SHP77 (cell line): ENCODE measurements around the gene TNFRSF18.
"Not testable (repeated sequence)": the region's sequence is repeated elsewhere in the genome, so short reads cannot be mapped to it uniquely, and the experiment has no call there.

Experiments
- DNase-seq, 2 experiments: peaks; one replicate each; lab custom pipeline; 2025; lab: John Stamatoyannopoulos, UW

TNFRSF18 gene, protein sequence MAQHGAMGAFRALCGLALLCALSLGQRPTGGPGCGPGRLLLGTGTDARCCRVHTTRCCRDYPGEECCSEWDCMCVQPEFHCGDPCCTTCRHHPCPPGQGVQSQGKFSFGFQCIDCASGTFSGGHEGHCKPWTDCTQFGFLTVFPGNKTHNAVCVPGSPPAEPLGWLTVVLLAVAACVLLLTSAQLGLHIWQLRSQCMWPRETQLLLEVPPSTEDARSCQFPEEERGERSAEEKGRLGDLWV

GRCh38 chr1:1206376-1206965, at the start of gene TNFRSF18:
Gene TNFRSF18 (minus strand): TSS chr1:1206592. CDS start chr1:1206571, 21 bp downstream.
- no peak for DNase-seq

DNA sequence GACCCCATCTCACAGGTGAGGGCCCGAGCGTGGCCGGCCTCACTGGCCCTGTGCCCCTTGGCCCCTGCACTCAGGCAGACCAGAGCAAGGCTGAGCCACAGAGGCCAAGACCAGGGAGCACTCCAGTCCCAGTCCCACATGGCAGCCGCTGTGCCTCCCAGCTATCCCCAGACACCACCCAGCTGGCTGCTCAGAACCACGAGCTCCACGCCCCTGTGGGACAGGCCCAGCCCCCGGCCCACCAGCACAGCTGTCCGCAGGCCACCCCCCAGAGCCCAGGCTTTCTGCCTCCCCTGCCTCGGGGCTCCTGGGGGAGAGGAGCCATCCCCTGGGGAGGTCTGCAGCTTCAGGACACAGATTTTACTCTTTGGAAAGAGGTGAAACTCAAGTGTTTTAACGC, 49.2 kb upstream of the TNFRSF18 start:
- DNase-seq, result no peak

GRCh38 chr1:1255078-1255477, 48.7 kb upstream of the TNFRSF18 start:
- no peak for DNase-seq

DNA sequence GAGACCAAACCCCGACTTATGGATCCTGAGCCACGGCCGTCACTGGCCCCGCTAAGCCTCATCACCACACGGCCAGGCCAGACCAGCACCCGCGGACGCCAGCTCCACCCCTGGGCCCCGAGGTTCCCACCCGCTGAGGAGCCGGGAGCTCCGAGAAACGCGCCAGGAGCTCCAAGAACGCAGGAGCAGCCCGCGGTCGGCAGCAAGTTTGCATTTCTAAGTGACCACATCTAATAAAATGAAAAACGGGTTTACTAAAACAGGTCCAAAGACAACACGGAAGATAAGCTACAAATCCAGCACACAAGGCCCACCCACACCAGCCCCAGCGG, 48.2 kb upstream of the TNFRSF18 start:
- DNase-seq, result no peak

- no peak for DNase-seq
Measured at GRCh38 chr1:1253972-1254666, 47.7 kb upstream of the TNFRSF18 start.

DNA sequence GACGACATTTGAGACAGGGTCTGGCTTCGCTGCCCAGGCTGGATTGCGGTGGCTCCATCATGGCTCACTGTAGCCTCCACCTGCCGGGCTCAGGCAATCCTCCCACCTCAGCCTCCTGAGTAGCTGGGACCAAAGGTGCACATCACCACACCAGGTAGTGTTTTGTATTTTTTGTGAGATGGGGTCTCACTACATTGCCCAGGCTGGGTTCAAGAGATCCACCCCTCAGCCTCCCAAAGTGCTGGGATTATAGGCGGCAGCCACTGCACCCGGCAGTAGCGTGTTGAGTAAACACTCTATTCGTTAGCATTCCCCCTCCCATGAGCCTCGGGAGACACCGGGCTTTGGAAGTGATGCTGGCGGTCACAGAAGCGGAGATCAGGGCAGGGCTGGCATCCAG, 46.9 kb upstream of the TNFRSF18 start:
- DNase-seq, result no peak

DNA sequence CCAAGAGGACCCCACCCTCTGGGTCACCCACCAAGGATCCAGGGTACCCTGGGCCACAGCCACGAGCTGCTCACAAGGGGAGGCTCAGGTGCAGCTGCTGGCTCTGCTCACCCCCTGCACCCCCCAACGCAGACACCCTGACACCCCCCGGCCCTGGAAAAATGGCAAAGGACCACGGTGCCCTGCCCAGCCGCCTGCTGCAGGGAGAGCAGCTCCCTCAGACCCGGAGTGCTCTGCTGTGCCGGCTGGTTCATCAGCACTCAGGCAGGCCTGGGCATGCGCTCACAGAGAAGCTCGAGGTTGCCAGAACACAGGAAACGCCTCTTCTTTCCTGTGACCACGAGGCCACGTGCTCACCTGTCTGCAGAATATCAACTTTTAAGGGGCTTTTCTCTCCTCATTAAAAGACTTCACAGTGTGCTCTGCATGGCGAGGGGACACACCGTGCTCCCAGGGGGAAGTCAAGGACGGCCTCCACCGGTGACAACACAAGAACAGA, 44.4 kb upstream of the TNFRSF18 start:
- peak; percentile 26 to 47 for DNase-seq

DNA sequence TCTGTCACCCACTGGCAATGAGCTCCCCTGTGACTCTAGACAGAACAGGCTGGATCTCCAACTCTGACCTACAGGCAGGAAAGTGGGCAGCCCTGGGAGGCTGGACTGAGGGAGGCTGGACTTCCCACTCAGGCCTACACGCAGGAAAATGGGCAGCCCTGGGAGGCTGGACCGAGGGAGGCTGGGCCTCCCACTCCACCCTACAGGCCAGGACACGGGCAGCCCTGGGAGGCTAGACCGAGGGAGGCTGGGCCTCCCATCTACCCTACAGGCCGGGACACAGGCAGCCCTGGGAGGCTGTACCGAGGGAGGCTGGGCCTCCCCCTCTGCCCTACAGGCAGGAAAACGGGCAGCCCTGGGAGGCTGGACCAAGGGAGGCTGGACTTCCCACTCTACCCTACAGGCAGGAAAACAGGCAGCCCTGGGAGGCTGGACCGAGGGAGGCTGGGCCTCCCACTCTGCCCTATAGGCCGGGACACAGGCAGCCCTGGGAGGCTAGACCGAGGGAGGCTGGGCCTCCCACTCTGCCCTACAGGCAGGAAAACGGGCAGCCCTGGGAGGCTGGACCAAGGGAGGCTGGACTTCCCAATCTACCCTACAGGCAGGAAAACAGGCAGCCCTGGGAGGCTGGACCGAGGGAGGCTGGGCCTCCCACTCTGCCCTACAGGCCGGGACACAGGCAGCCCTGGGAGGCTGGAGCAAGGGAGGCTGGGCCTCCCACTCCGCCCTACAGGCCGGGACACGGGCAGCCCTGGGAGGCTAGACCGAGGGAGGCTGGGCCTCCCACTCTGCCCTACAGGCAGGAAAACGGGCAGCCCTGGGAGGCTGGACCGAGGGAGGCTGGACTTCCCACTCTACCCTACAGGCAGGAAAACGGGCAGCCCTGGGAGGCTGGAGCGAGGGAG, 41.9 kb upstream of the TNFRSF18 start:
- DNase-seq, result not testable (repeated sequence)

GRCh38 chr1:1247341-1247913, 41.0 kb upstream of the TNFRSF18 start:
- DNase-seq, result no peak

DNA sequence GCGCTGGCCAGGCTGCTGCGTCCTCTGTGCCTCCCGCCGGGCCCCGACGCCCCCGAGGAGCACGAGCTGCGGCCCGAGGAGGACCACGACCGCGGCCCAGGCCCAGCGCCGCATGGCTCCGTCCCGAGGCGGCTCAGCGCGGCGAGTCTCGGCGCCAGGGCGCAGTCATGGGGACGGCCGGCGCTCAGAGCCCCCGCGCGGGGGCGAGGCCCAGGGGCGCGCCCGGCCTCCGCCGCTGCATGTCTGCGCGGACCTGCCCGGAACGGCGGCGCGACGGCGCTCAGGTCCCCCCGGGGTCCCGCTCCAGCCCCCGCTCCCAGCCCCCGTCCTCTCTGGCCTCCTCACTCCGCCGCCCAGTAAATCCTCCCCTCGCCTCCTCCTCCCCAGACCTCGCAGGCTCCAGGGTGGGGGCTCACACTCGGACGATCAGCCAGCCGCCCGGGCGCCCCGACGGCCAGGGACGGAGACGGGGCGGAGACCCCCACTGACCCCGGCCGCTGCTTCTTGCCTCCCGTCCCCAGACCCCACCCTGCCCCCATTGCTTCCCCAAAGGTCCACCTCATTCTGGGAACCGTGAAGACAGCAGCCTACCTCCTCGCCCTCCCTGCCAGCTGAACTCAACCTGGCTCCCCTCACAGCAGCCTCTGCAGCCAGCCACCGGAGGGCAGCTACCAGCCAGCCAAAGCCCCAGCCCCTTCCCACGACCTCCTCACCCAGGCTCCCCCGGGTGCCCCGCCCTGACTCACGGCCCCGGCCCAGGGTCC, 40.4 kb upstream of the TNFRSF18 start, which contains the start of gene C1QTNF12:
TSS of gene C1QTNF12 (minus strand) at position 146 of the 764 bp plus-strand sequence. CDS start at position 114, 32 bp downstream.
- no peak for DNase-seq

GRCh38 chr1:1245817-1246576, 39.6 kb upstream of the TNFRSF18 start:
- no peak for DNase-seq

DNA sequence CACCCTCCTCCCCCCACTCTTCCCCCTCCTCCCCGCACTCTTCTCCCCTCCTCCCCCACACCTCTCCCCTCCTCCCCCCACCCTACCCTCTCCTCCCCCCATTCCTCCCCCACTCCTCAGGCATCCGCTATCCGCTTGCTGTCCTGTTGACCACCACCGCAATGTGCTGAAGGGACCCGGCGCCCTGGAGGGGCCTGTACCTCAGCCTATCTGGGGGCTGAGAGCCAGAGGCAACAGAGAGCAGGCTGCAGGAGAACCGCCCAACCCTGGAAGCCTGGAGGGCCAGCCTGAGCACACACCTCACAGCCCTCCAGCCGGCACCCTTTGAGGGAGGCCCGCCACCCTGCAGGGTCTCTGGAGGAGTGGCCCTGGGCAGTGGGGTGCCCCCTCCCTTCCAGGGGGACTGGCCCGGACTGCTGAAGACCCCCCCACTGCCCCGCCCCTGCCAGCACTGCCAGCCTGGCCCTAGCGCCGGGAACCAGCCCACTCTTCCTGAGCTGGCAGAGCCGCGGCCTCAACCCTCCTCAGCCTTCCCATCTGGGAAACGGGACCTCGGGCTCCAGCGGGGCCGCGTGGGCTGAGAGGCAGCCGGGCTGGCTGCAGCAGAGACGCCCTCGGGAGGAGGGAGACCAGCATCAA, 38.9 kb upstream of the TNFRSF18 start:
- no peak for DNase-seq

GRCh38 chr1:1244192-1244811, 37.9 kb upstream of the TNFRSF18 start:
- DNase-seq, result no peak

GRCh38 chr1:1243807-1244191, 37.4 kb upstream of the TNFRSF18 start:
- DNase-seq, result no peak

- DNase-seq, result no peak
Measured at GRCh38 chr1:1243266-1243660, 36.9 kb upstream of the TNFRSF18 start.

DNA sequence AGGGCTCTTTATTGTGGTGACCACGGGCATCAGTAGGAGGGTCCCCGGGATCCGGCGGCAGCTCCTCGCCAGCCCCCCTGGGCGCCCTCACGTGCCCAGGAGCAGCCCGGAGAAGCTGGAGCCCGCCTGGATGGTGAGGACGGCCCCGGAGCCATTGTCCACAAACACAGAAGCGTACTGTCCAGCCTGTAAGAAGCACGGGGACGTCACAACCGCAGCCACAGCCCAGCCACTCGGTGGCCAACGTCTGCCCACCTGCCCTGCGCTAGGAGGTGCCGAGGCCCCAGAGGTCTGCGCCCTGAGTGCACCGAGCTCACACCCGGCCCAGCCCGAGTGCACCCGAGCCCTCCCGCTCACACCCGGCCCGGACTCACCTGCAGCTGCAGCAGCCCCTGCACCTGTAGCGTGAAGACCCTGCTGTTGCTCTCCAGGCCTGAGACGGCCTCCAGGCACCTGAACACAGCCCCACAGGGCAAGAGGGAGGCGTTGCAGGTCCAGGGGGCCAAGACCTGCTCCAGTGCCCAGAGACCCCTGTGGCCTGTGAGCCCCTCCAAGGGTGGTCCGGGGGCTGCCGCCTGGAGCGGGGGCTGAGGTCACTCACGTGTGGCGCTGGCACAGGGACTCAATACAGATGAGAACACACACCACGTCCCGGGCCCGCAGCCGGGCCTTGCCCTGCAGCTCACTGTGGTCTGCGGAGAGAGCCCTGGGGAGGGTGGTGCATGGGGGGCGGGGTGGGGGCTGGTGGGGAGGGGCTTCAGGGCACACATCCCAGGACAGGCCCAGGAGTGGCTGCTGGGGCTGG, 36.3 kb upstream of the TNFRSF18 start:
- no peak for DNase-seq

- DNase-seq, result no peak
Measured at GRCh38 chr1:1241588-1242219, 35.3 kb upstream of the TNFRSF18 start.
